Measurements from ENCODE around the gene MATR3. TPM values are rescaled to one million over a fixed set of nuclear protein-coding genes. Genes with fewer than 3 reads are reported as not detected.

The MATR3 gene
- polyA plus RNA-seq, 3 donors = 61.8 to 174 (median 137) TPM

DNA sequence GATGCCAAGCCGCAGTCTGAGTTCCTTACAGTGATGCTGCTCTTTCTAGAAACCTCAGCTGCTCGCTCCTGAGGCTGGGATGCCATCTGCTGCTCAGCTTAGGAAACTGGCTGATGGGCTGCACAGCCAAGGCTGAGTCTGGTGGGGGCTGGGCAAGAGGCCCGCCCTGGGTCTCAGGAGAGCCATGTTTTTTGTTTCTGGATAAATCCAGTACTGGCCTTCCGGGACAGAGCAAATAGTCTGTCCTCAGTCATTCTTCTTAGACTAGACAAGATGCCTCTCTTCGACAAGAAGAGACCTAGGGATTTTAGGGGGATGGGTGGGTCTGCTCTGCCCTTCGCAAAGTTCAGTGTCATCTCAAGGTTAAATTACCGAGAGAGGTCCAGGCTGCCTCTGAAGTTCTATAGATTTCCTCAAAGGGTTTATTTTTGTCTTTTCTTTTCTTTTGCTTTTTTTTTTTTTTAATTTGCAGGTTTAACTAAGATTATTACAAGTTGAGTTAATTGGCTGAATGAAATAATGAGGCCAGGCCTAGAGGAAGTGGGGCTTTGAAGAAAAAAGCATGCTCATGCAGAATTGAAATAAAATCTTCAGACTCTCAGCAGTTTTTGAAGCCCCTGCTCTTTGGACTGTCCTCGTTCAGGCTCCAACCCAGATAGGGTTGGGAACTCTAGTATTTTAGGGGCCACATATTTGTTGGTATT lies 30.6 kb upstream of the MATR3 start:
- Histone ChIP-seq H3K27ac (ENCODE audit: low read depth in 1 of 2, low read length in 2 of 2) (no peak overlapping the region), H2AFZ (ENCODE audit: insufficient read depth, low read depth, low read length, poor library complexity, severe bottlenecking) (peak overlapping the region; percentile 30), H3K9ac (ENCODE audit: insufficient read depth, low read length, poor library complexity, severe bottlenecking) (no peak overlapping the region), H3K79me2 (ENCODE audit: insufficient read depth, low read length) (no peaks in the 10 kb centered on the region), H3K9me3 (replicated peaks in 1 of 2; ENCODE audit: control insufficient read depth in 1 of 2, insufficient read depth in 1 of 2, low read length in 2 of 2) (no peaks in the 10 kb centered on the region), H3K36me3 (replicated peaks in 1 of 2; ENCODE audit: control insufficient read depth in 1 of 2, insufficient read depth in 2 of 2, low read length in 2 of 2) (no peaks in the 10 kb centered on the region), H3K4me2 (replicated peaks; ENCODE audit: extremely low read depth, low read length, poor library complexity, severe bottlenecking) (no peak overlapping the region), H3K27me3 (ENCODE audit: control insufficient read depth in 2 of 2, insufficient read depth in 2 of 2, low read length in 2 of 2) (no peaks in the 10 kb centered on the region), H3K4me1 (ENCODE audit: control insufficient read depth in 1 of 2, insufficient read depth in 2 of 2, low read length in 2 of 2) (no peaks in the 10 kb centered on the region), H3K4me3 (replicated peaks in 1 of 3; ENCODE audit: low read depth in 2 of 3, low read length in 3 of 3) (no peak overlapping the region), H4K20me1 (ENCODE audit: insufficient read depth, low read length) (no peaks in the 10 kb centered on the region)
- TF ChIP-seq, protein P1, sequence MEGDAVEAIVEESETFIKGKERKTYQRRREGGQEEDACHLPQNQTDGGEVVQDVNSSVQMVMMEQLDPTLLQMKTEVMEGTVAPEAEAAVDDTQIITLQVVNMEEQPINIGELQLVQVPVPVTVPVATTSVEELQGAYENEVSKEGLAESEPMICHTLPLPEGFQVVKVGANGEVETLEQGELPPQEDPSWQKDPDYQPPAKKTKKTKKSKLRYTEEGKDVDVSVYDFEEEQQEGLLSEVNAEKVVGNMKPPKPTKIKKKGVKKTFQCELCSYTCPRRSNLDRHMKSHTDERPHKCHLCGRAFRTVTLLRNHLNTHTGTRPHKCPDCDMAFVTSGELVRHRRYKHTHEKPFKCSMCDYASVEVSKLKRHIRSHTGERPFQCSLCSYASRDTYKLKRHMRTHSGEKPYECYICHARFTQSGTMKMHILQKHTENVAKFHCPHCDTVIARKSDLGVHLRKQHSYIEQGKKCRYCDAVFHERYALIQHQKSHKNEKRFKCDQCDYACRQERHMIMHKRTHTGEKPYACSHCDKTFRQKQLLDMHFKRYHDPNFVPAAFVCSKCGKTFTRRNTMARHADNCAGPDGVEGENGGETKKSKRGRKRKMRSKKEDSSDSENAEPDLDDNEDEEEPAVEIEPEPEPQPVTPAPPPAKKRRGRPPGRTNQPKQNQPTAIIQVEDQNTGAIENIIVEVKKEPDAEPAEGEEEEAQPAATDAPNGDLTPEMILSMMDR (IDR thresholded peaks at IDR 0.05) = peak; percentile 89
- H3K27me3 Mint-ChIP-seq (ENCODE audit: low read depth in 3 of 3) = peaks cover 2 to 6% (median 3%) of the 10 kb centered on the region in 3 donors
- 33% methylated on average over 4 of the region's 8 CpGs for WGBS (ENCODE audit: insufficient coverage)
- no peaks in the 10 kb centered on the region for H3K36me3 Mint-ChIP-seq
- H3K4me3 Mint-ChIP-seq = no peak overlapping the region
- no peaks in the 10 kb centered on the region for H3K9me3 Mint-ChIP-seq
- peak; percentile 73 to 84 (median 80) for DNase-seq
- no peak overlapping the region for H3K27ac Mint-ChIP-seq
- peaks cover 3% of the 10 kb centered on the region for H3K4me1 Mint-ChIP-seq
- intact Hi-C loops (cut with micrococcal nuclease) = loop anchor here (2.0 to 10.0 kb wide), 3 partner anchors 620 to 688 kb away; partner anchors contain the start of gene HSPA9 (in 1 of the 2)

DNA sequence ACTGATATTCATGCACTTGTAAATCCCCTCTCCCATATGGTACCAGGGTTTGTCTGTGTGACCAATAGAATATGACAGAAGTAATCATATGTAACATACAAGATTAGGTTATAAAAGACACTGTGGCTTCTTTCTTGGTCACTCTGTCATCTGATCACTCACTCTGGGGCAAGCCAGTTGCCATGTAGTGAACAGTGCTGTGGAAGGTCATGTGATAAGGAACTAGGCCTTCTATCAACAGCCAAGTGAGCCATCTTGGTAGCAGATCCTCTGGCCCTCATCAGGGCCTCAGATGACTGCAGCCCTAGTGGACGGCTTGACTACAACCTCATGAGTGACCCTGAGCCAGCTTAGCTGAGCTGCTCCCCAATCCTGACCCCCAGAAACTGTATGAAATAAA lies 30.0 kb upstream of the MATR3 start:
- H3K9me3 Mint-ChIP-seq = no peaks in the 10 kb centered on the region
- Histone ChIP-seq H3K9ac (ENCODE audit: insufficient read depth, low read length, poor library complexity, severe bottlenecking) (no peak overlapping the region), H2AFZ (ENCODE audit: insufficient read depth, low read depth, low read length, poor library complexity, severe bottlenecking) (no peak overlapping the region), H4K20me1 (ENCODE audit: insufficient read depth, low read length) (no peaks in the 10 kb centered on the region), H3K36me3 (replicated peaks in 1 of 2; ENCODE audit: control insufficient read depth in 1 of 2, insufficient read depth in 2 of 2, low read length in 2 of 2) (no peaks in the 10 kb centered on the region), H3K27me3 (ENCODE audit: control insufficient read depth in 2 of 2, insufficient read depth in 2 of 2, low read length in 2 of 2) (no peaks in the 10 kb centered on the region), H3K4me3 (replicated peaks in 1 of 3; ENCODE audit: low read depth in 2 of 3, low read length in 3 of 3) (no peak overlapping the region), H3K4me1 (ENCODE audit: control insufficient read depth in 1 of 2, insufficient read depth in 2 of 2, low read length in 2 of 2) (no peaks in the 10 kb centered on the region), H3K79me2 (ENCODE audit: insufficient read depth, low read length) (no peaks in the 10 kb centered on the region), H3K4me2 (replicated peaks; ENCODE audit: extremely low read depth, low read length, poor library complexity, severe bottlenecking) (no peak overlapping the region), H3K9me3 (replicated peaks in 1 of 2; ENCODE audit: control insufficient read depth in 1 of 2, insufficient read depth in 1 of 2, low read length in 2 of 2) (no peaks in the 10 kb centered on the region), H3K27ac (ENCODE audit: low read depth in 1 of 2, low read length in 2 of 2) (no peak overlapping the region)
- peaks cover 8% of the 10 kb centered on the region for H3K4me1 Mint-ChIP-seq
- no peak overlapping the region for H3K4me3 Mint-ChIP-seq
- TF ChIP-seq, protein P1 (IDR thresholded peaks at IDR 0.05) = no peak
- H3K27me3 Mint-ChIP-seq (ENCODE audit: low read depth in 3 of 3) = peaks cover 1 to 6% (median 3%) of the 10 kb centered on the region in 3 donors
- H3K27ac Mint-ChIP-seq = no peak overlapping the region
- intact Hi-C loops (cut with micrococcal nuclease) = loop anchor here (2.0 to 10.0 kb wide), 3 partner anchors 621 to 689 kb away; partner anchors contain the start of gene HSPA9 (in 1 of the 2)
- H3K36me3 Mint-ChIP-seq = no peaks in the 10 kb centered on the region
- peak in 1 of 3 donors; percentile 26 for DNase-seq
- no CpG with 5 or more reads among the region's 1 CpG for WGBS (ENCODE audit: insufficient coverage)

Data from CD14-positive monocyte (primary cell).